HG03442 (cell line): ENCODE measurements around the gene EPM2A.

ENCODE experiments used
- ATAC-seq: cut with Tn5 transposase; IDR thresholded peaks from one replicate; pipeline ENCODE4 v1.9.1; 2021; ENCODE audit warnings: mild to moderate bottlenecking, moderate library complexity; ENCODE audit not compliant: unreplicated experiment

The EPM2A gene

DNA sequence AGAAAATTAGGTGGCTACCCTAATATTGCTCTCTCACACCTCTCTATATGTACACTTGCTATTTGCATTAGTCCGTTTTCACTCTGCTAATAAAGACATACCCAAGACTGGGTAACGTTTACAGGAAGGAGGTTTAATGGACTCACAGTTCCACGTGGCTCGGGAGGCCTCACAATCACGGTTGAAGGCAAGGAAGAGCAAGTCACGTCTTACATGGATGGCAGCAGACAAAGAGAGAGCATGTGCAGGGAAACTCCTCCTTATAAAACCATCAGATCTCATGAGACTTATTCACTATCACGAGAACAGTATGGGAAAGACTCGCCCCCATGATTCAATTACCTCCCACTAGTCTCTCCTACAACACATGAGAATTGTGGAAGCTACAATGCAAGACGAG, 53.4 kb downstream of the EPM2A start:
- ATAC-seq: no peak

DNA sequence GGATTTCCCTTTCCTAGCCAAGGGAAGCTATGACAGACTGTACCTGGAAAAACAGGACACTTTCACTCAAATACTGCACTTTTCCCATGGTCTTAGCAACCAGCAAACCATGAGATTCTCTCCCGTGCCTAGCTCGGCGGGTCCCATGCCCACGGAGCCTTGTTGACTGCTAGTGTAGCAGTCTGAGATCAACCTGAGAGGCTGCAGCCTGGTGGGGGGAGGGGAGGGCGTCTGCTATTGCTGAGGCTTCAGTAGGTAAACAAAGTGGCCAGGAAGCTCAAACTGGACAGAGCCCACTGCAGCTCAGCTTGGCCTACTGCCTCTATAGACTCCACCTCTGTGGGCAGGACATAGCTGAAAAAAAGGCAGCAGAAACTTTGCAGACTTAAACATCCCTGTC, 61.8 kb downstream of the EPM2A start:
- no peak for ATAC-seq

DNA sequence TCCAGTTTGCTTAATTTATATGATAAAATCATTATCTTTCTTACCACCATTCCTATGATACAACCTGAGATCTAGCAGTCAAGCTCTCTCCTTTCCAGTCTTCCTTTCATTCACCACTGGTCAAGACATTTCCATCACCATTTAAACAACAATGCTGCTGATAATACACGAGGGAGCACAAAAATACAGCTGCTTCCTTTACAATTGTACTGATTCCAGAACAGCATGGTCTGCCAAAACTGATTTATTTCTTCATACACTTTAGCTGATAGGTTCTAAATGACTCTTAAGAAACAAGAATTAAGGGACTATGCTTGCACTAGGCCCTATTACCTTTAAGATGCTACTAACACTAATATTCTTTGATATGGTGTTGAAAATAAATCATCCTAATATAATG, 65.0 kb downstream of the EPM2A start:
- ATAC-seq: no peak

DNA sequence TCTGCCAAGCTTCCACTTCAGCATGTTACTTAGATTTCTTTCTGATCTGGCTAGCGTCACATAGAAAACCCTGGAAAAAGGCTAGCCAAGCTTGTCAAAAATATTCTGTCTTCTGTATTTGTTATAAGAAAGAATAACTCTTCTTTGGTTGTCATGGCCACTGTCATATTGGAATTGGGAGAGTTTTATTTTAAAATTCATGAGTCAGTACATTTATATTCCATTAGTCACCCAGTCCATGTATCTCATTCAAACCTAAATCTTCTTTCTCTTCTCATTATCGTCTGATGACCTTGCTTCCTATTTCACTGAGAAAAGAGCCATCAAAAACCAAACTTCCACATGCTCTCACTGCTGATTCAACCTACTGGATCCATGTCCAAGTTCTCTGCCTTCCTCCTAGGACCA, 65.7 kb downstream of the EPM2A start:
- ATAC-seq: no peak

DNA sequence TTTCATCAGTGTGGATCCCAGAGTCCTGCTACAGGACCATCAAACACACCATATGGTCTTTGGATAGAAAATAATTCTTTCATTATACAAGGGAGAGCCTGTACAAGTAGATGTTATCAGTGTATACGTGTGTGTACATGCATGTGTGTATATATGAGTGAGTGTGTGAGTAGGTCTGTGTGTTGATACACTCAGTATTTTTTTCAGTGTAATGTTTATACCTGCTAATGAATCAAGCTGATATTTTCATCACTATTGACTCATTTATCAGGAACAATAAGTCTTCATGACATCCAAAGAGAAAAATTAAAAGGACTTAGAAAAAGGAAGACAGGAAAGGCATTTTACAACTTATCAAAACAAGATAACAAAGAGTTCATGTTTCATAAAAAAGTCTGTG, 66.5 kb downstream of the EPM2A start:
- no peak for ATAC-seq

DNA sequence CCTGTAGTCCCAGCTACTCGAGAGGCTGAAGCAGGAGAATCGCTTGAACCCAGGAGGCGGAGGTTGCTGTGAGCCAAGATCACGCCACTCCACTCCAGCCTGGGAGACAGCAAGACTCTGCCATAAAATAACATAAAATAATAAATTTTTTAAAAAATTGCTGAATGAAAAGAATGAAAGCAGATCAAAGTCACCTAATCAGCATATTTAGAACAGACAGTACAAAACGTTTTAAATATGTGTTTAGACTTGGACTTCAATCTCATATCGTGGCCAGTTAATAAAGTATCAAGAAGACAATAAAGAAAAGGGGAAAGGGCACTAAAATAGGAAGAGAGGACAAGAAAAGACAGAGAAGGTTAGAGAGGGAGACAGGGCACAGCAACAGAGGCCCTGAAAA, 74.6 kb downstream of the EPM2A start:
- ATAC-seq: no peak

DNA sequence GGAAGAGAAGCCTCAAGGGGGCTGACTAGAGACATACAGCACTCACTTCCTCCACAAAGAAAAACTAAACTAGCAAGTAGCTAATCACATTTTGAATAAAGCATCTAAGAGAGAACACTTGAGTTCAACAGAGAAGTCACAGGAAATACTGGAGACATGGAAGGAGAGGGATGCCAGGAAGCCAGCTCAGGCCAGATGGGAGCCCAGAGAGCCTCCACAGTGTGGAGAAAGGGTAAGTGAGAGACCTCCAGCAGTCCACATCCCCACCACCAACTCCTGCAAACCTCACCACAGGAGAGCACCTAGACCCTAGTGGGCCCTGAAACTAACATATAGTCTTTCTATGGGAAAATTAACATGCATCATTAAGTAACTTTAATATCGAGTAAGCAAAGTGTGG, 79.2 kb downstream of the EPM2A start:
- ATAC-seq: no peak

DNA sequence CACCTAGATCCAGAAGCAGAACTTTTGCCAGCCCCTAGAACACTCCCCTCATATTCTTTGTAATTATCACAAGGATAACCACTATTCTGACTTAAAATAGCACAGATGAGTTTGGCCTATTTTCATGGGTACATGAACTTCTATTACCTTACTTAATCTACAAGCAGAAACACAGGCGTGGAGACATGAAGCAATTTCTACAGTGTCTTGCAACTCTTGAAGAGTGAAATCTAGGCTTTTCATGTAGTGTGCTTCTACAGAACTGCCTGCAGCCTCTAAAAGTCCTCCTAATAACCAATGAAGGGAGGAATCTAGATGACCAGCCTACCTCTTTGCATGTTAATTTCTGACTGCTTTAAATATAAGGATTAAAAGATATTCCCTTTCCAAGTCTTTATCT, 82.7 kb downstream of the EPM2A start:
- no peak for ATAC-seq

DNA sequence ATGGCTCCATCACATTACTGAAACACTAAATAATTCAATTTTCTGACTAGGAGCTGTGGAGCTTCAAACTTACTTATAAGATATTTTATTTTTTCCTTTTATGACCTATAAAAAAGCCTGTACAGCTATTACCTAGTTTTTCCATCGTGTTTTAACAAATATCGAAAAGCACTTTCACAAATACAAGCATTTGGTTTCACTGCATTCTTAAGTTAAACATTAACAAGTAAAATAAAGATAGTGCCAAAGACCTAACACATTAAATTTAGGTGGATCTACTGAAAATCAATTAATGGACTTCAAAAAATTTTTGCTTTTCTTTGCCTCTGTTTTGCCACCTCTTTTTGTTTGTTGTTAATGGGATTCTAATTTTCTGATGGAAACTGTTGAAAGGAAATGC, 83.3 kb downstream of the EPM2A start:
- no peak for ATAC-seq

DNA sequence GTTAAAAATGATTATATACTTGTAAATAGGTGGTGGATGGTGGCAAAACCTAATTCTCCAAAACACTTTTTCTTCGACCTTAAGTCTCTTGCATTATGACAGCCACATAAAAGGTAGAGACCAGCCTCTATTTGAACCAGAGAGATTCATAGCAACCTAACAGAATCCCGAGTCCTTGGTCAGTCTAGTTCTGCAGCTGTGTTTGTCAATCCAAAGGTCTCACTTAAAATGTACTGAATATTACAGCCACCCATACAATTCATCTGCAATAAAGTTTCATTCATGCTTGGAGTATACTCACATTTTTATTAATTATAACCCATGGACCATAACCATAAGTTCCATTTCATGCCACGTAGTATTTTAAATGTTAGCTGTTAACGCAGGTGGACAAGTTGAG, 87.2 kb downstream of the EPM2A start:
- no peak for ATAC-seq

DNA sequence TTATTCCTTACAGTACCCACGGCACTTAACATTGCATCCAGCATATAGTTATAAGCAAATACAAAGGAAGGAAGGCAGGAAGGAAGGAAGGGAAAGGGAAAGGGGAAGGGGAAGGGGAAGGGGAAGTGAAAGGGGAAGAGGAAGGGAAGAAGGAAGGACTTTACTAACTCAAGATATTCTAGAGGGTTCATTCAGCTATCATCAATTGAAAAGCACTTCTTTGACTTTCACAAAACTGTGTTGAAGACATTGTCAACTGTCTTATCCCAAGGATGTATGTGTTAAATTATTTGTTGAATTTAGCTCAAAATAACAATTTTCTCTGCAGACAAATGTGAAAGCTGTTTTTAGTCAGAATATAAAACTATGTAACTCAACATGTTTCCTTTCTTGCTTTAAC, 87.7 kb downstream of the EPM2A start:
- no peak for ATAC-seq

DNA sequence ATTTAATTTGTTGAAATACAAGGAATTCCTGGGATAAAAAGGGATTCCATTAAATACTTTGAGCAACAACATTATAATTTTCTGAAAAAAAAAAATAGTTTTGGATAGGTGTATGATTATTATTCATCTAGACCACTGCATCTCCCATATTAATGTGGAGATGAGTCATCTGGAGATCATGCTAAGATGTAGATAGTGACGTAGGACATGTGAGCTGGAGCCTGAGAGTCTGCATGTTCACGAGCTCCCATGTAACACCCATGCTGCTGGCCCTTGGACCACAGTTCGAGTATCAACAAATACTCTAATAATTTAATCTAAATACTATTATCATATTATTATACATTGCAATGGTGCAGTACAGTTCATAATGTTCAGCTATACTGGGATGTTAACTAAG, 91.6 kb downstream of the EPM2A start:
- ATAC-seq: no peak

DNA sequence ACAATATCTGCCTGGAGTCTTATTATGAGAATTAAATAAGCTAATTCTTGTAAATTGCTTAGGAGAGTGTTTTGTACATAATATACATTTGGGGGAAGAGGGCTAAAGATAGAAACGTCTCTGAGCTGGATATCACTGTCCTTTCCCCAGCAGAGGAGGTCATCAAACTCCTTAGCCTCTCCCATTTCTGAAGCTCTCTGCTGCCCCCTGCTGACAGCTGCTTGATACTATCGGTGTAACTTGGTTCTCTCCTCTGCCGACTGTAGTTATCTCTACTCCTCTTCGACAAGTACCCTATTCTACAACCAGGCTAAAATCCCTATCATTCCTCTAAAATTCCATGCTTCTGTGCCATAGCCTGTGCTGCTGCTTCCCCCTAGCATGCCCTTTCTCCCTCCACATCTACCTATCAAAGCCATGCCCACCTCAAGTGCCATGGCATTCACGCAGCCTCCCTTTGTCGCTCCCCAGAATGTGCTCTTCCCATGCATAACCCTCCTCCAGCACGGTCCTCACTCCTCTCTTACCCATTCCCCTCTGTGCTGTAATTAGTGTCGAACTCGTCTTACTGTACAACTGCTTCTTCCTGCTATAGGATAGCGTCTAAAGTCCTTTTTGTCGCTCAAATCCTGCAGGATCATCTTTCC, 101.2 kb downstream of the EPM2A start:
- peak; percentile 96 for ATAC-seq

DNA sequence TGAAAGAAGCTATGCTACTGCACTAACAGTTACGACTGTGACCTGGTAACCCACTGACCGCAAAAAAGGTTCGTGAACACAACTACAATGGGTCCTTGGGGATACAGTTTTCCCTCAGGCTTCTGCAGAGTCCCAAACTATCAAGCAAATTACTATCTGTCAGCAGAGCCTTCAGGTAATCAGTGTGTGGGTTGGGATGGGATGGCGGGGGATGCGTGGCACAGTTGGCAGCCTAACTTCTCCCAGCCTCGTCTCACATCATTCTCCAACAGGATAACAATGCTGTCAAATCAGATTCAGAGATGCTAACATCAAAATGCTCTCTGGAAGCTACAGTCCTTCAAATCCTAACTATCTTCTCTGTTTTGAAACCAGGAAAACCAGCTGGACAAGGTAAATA, 102.3 kb downstream of the EPM2A start:
- no peak for ATAC-seq

DNA sequence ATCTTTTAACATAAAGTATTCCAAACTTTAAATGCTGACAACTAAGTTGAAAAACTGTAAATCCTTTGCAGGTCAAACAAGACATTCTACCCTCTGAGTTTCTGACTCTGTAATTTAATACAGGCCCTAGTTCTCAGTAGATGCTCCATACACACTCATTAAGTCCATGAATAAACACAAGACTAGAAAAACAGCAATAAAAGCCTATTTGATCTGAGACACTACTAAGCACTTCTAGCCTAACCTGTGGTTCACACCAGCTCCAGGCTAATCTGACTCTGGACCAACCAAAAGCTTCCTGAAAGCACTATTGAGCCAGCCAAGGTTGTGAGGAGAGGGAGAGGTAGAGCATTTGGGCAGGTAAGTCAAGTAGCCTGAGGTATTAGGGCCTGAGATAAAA, 103.9 kb downstream of the EPM2A start:
- no peak for ATAC-seq

DNA sequence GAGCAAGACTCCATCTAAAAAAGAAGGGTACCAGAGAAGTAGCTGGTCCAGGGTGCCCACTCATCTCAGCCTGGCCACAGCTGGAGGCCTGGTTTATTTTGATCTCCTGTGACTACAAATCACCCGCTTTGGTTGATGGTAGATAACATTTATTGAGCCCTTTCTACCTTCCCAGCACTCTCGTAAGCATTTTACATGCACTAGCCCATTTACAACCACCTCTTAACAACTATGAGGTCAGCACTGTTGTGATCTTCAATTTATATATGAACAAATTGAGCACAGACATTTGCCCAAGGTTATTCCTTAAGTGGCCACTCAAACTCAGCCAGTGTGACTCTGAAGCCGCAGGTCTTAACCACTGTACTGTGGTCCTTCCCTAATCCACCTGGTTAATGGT, 104.7 kb downstream of the EPM2A start:
- ATAC-seq: no peak

DNA sequence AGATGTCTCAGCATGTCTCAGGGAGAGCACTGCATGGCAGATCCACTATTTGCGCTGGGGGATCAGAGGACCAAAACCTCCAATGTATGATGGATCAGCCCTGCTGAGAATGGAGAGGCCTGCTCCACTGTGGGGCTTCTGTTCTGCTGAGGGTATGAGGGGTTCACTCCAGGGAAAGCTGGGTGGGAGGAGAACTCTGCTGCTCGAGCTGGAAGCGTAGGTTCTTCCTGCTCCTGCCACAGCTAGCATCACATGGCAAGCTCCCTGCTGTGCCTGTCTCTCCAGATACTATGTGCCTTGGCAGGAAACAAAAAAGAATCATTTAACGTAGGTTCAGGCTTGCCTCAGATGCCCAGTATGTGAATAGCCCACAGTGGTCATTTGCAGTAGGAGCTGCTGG, 105.8 kb downstream of the EPM2A start:
- ATAC-seq: no peak

DNA sequence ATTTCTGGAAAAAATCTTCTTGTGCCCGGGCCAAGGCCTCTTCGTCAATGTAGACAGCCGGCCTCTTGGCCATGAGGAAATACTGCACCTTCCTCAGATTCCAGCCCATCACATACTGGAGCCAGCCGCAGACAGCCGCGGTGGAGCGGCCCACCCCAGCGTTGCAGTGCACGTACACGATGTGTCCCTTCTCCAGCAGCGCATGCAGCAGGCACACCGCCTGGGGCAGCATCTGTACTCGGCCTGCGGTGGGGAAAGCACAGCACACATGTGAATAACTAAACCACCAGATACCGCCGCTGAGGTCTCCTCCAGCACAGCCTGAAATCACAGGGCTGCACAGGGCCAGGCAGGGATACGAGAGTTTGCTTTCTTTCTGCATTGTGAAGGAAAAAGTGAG, 107.9 kb downstream of the EPM2A start:
- no peak for ATAC-seq

DNA sequence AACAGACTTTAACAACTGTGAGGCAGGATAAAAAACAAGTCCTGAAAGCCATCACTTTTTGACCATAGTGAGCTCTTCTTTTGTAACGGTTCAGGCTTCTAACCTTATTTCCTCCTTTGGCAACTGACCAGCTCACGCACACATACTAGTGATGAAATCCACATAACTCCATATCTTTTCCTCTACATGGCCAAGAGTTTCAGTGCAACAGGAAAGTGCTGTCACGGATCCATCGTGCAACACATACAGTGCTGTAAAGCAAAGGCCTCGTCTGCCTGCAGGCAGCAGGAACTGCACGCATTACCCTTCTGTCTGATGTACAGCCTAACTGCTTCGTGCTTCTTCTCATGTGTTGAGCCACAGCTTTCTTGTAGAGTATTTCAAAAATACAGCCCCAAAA, 108.5 kb downstream of the EPM2A start:
- no peak for ATAC-seq

DNA sequence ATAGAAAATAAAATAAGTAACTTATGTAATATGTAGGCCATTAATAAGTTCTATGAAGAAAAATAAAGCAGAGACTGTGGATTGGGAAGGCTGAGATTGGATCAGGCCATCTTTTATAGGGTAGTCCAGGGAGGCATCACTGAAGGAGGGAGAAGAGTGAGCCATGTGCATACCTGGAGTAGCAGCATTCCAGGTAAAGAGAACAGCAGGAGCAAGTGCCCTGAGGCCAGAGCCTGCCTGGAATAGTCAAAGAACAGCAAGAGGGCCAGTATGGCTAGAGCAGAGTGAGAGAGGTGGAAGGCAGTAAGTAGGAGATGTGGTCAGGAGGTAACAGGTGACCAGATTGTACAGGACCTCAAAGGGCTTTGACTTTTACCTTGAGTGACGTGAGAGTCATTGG, 112.1 kb downstream of the EPM2A start:
- no peak for ATAC-seq

DNA sequence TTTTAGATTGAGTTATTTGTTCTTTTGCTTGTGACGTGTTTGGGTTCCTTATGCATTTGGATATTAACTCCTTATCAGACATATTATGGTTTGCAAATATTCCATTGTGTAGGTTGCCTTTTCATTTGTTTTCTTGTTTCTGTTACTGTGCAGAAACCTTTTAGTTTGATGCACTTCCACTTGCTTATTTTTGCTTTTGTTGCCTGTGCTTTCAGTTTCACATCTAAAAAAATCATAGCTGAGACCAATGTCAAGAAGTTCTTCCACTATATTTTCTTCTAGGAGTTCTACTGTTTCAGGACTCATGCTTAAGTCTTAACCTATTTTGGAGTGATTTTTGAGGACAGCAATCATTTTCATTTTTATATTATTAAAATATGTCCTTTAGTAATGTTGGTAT, 113.5 kb downstream of the EPM2A start:
- ATAC-seq: peak; percentile 60

DNA sequence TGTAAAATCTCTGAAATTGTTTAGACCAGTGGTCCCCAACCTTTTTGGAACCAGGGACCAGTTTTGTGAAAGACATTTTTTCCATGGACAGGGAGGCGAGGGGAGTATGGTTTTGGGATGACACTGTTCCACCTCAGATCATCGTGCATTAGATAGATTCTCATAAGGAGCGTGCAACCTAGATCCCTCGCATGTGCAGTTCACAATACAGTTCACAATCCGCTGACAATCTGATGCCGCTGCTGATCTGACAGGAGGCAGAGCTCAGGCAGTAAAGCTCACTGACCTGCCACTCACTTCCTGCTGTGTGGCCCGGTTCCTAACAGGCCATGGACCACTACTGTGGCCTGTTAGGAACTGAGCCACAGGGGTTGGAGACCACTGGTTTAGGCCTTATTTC, 115.2 kb downstream of the EPM2A start:
- ATAC-seq: no peak

DNA sequence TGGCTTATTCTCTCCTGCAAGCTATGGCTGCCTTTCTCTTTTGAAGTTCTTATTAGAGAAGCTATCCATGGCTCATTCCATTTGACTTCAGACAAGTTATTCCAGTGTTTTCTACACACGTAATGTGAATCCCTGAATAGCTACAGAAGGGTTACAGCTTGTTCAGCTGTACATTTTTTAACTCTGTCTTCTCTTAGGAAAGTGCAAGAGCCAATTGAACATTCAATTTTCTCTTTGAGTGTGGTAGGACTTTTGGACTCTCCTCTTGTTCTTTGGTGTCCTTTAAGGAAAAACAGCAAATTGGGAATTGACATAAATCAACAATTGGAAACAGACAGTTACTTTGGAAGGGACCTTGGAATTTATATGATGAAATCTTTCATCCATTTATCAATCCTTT, 125.8 kb downstream of the EPM2A start:
- ATAC-seq: no peak

DNA sequence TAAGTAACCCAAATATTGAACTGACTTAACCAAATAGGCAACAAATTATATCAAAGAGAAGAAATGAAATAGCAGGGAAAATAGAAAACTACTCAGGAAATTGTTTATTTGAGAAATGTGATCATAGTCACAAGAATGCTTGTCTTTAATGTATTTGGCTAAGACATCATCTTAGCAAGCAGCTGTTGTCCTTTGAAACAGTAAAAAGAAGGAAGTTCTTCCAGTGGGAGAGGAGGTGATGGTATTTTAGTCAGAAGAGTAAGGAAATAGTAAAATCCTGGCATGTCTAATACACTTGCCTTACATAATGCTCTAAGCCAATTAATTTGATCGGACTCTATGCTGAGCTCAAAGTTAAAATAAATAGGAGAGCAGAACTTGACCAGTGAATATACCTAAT, 126.5 kb downstream of the EPM2A start:
- no peak for ATAC-seq
